ENCODE data around the gene MRPS2. TPM values are rescaled to one million over a fixed set of nuclear protein-coding genes. Genes with fewer than 3 reads are reported as not detected.

Gene MRPS2
- total and polyA plus RNA-seq, 3 experiments from 2014 or later, result 50.9 to 71.0 (median 66.7) TPM

DNA sequence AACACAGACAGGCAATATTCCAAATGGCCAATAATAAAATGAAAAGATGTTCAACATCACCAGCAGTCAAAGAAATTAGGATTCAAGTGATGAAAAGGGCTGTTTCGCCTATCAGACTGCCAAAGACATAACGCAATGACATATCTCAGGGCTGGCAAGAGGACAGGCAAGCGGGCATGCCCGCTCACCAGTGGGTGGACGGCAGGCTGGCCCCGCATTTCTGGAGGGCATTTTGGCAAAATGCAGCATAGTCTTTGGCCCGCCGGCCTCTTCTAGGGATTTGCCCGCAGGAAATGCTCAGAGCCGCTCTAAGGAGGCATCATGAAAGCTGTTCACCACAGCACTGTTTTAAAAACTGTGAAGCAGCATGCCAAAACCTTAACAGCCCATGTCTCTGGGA, 22.3 kb upstream of the MRPS2 start:
- ChIA-PET CTCF (no interaction called here), POLR2A (no interaction called here)
- Mint-ChIP-seq H3K27ac (peak overlapping the region in 2 of 8 donors; percentile 11 to 29), H3K4me1 (peaks cover 5 to 24% (median 9%) of the 10 kb centered on the region in 3 donors), H3K27me3 (peaks cover 46 to 52% of the 10 kb centered on the region in 2 donors), H3K36me3 (peaks cover 0 to 2% (median 0%) of the 10 kb centered on the region in 3 donors), H3K9me3 (no peaks in the 10 kb centered on the region), H3K4me3 (peak overlapping the region; percentile 77 to 90 (median 86))
- peak in 1 of 5 donors; percentile 9 for DNase-seq
- no peak overlapping the region for H3K27ac ChIP-seq (ENCODE audit: low read depth, low read length)
- H3K4me3 ChIP-seq (ENCODE audit: low read length), result no peak overlapping the region
- H3K27me3 ChIP-seq (ENCODE audit: insufficient read depth, low read length, poor library complexity, severe bottlenecking), result peaks cover 20% of the 10 kb centered on the region
- peaks cover 13% of the 10 kb centered on the region for H3K4me1 ChIP-seq (ENCODE audit: insufficient read depth, low read length)
- no peaks in the 10 kb centered on the region for H3K36me3 ChIP-seq (ENCODE audit: insufficient read depth, low read length)
- no peaks in the 10 kb centered on the region for H3K9me3 ChIP-seq (ENCODE audit: low read length)

DNA sequence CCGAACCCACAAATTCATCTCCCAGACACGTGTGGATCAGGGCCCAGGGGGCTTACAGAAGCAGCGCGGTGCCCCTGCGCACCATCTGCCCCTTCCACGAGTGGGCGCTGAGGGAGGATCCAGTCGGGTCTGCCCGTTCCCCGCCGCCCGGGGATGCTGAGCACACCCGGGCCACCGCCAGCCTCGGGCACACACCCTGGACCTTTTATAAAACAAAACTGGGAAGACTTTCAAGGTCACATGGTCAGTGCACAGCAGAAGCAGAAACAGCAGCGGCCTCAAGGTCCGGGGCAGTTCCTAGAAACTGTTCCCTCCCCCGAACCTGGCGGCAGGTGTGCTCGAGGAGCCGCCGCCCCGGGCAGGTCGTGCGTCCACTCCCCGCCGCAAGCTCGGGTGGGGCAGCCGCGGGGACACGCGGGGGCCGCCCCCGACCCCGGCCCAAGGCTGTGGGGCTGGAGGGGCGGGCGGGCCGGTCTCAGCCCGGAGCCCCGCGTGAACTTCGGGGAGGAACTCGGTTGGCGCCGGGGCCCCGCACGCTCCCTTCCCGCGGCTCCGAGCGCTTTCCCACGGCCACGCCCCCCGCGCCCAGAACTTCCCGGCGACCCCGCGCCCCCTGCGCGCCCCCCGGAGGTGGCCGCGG, 21.5 kb upstream of the MRPS2 start:
- Mint-ChIP-seq H3K4me3 (peak overlapping the region; percentile 77 to 90 (median 86)), H3K27ac (peak overlapping the region in 3 of 8 donors; percentile 10 to 83 (median 68)), H3K36me3 (peaks cover 0 to 2% (median 0%) of the 10 kb centered on the region in 3 donors), H3K4me1 (peaks cover 5 to 24% (median 9%) of the 10 kb centered on the region in 3 donors), H3K9me3 (no peaks in the 10 kb centered on the region), H3K27me3 (peaks cover 46 to 54% of the 10 kb centered on the region in 2 donors)
- Histone ChIP-seq H3K27me3 (ENCODE audit: insufficient read depth, low read length, poor library complexity, severe bottlenecking) (peaks cover 20% of the 10 kb centered on the region), H3K4me3 (ENCODE audit: low read length) (no peak overlapping the region), H3K27ac (ENCODE audit: low read depth, low read length) (no peak overlapping the region), H3K36me3 (ENCODE audit: insufficient read depth, low read length) (no peaks in the 10 kb centered on the region), H3K9me3 (ENCODE audit: low read length) (no peaks in the 10 kb centered on the region), H3K4me1 (ENCODE audit: insufficient read depth, low read length) (peaks cover 13% of the 10 kb centered on the region)
- CTCF ChIA-PET, result no interaction called here
- POLR2A ChIA-PET, result no interaction called here
- peak in 2 of 5 donors; percentile 8 to 46 for DNase-seq

DNA sequence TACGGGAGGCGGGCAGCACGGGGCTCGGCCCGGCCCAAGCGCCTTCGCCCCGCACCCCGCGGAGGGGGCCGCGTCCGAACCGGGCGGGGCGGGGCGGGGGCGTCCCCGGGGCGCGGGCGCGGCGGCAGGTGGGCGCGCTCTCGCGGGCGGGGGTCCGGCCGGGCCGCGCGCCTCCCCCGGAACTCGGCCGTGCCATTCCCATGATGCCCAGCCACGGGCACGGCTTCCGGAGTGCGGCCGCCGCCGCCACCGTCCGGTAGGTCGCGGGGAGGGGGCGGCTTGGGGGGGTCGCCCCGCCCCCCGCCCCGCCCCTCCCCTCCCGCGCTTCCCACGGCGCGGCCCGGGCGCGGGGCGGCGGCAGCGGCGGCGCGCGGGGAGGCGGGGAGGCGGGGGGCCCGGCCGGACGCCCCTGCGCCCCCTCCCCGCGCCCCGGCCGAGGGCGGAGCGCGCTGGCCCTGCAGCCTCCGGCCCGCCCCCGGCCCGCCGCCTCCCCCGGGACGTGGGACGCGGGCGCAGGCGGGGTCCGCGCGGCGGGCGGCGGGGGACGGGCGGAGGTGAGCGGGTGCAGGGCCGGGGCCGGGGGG, 20.9 kb upstream of the MRPS2 start, which contains the start of gene PPP1R26:
PPP1R26 (plus strand) TSS at position 314 of the 584 bp plus-strand sequence. CDS start 4,729 bp downstream, outside the sequence.
- Histone ChIP-seq H3K9me3 (ENCODE audit: low read length) (no peaks in the 10 kb centered on the region), H3K36me3 (ENCODE audit: insufficient read depth, low read length) (no peaks in the 10 kb centered on the region), H3K4me3 (ENCODE audit: low read length) (peak within 1 kb of the TSS; percentile 37), H3K27ac (ENCODE audit: low read depth, low read length) (peak within 1 kb of the TSS; percentile 47), H3K27me3 (ENCODE audit: insufficient read depth, low read length, poor library complexity, severe bottlenecking) (peaks cover 20% of the 10 kb centered on the region), H3K4me1 (ENCODE audit: insufficient read depth, low read length) (peaks cover 13% of the 10 kb centered on the region)
- ChIA-PET CTCF (no interaction called here), POLR2A (no interaction called here)
- peaks cover 0 to 2% (median 0%) of the 10 kb centered on the region in 3 donors for H3K36me3 Mint-ChIP-seq
- H3K27me3 Mint-ChIP-seq, result peaks cover 46 to 52% of the 10 kb centered on the region in 2 donors
- H3K4me1 Mint-ChIP-seq, result peaks cover 5 to 24% (median 9%) of the 10 kb centered on the region in 3 donors
- H3K9me3 Mint-ChIP-seq, result no peaks in the 10 kb centered on the region
- H3K4me3 Mint-ChIP-seq, result peak within 1 kb of the TSS; percentile 77 to 90 (median 86)
- H3K27ac Mint-ChIP-seq, result peak within 1 kb of the TSS in 3 of 8 donors; percentile 10 to 83 (median 68)
- DNase-seq, result peak in 1 of 5 donors; percentile 18

DNA sequence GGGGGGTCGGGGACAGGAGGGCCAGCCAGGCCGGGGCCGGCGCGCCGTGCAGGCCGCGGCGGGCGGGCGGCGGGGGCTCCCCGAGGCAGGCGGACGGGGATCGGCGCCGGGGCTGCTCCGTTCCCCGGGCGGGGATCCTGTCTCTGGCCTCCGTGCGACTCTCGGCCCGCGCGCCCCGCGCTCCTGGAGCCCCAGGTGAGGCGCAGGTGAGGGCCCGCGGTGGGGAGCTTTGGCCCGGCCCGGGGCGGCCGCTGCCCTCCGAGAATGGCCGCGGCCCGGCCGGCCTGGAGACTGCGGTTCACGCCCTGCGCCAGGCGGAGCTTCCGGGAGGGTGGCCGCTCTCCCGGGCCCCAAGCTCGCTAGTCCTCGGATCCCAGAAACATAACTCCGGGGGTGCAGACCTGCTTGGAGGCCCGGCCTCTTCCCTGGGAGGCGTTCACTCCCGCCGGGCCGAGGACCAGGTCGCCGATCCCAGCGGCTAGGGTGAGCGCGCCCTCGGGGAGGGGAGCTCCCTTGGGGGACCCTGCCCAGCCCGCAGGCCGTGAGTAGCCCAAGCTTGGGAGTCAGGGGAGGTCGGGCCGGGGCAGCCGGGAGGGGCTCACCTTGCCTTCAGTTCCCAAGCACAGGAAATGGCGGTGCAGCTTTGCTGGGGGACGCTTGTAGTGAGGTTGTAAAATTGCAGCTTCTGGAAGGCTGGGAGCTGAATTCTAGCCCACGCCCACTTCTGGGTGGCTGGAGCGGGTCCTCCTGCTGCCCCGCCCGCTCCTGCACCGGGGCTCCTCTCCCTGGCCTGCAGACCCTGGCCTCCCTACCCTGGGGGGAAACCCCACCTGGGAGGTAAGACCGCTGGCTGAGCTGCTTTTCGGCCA, 20.2 kb upstream of the MRPS2 start:
- H3K4me1 Mint-ChIP-seq, result peaks cover 5 to 24% (median 9%) of the 10 kb centered on the region in 3 donors
- peak overlapping the region; percentile 7 to 75 (median 54) for H3K4me3 Mint-ChIP-seq
- Histone ChIP-seq H3K27me3 (ENCODE audit: insufficient read depth, low read length, poor library complexity, severe bottlenecking) (peaks cover 20% of the 10 kb centered on the region), H3K36me3 (ENCODE audit: insufficient read depth, low read length) (no peaks in the 10 kb centered on the region), H3K27ac (ENCODE audit: low read depth, low read length) (peak overlapping the region; percentile 47), H3K4me3 (ENCODE audit: low read length) (peak overlapping the region; percentile 37), H3K9me3 (ENCODE audit: low read length) (no peaks in the 10 kb centered on the region), H3K4me1 (ENCODE audit: insufficient read depth, low read length) (peaks cover 13% of the 10 kb centered on the region)
- ChIA-PET POLR2A (no interaction called here), CTCF (interaction anchor here (1.2 to 1.6 kb wide), 2 partner anchors 15 to 20 kb away, joined by 4 read pairs; partner anchors contain the start of gene MRPS2)
- H3K27ac Mint-ChIP-seq, result no peak overlapping the region
- DNase-seq, result peak in 1 of 5 donors; percentile 49
- H3K36me3 Mint-ChIP-seq, result peaks cover 0 to 2% (median 0%) of the 10 kb centered on the region in 3 donors
- H3K27me3 Mint-ChIP-seq, result peaks cover 48 to 53% of the 10 kb centered on the region in 2 donors
- H3K9me3 Mint-ChIP-seq, result peaks cover 0 to 1% (median 0%) of the 10 kb centered on the region in 5 donors

DNA sequence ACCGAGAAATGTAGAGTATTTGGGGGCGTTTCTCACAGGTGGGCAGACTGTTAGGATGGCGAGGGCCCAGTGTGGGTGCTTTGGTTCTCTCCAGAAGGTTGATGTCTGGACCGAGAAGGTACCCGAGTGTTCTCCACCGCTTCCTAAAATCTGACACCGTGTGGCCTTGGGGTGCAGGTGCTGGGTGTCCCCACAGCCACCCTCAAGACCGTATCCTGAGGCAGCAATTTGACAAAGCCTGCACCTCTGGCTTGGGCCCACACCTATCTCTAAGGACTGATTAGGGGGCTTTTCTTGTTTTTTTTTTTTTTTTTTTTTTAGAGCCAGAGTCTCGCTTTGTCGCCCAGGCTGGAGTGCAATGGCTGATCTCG, 19.6 kb upstream of the MRPS2 start:
- POLR2A ChIA-PET, result interaction anchor here (0.7 kb wide), 1 partner anchor 17 kb away, joined by 11 read pairs; no protein-coding TSS in a partner anchor
- H3K4me1 ChIP-seq (ENCODE audit: insufficient read depth, low read length), result peaks cover 13% of the 10 kb centered on the region
- Mint-ChIP-seq H3K27me3 (peaks cover 45 to 48% of the 10 kb centered on the region in 2 donors), H3K9me3 (peaks cover 0 to 2% (median 0%) of the 10 kb centered on the region in 5 donors), H3K36me3 (peaks cover 0 to 2% (median 0%) of the 10 kb centered on the region in 3 donors), H3K4me3 (peak overlapping the region in 6 of 7 donors; percentile 52 to 75 (median 60)), H3K27ac (no peak overlapping the region), H3K4me1 (peaks cover 5 to 24% (median 9%) of the 10 kb centered on the region in 3 donors)
- H3K27ac ChIP-seq (ENCODE audit: low read depth, low read length), result peak overlapping the region; percentile 47
- no peak for DNase-seq
- no peaks in the 10 kb centered on the region for H3K36me3 ChIP-seq (ENCODE audit: insufficient read depth, low read length)
- CTCF ChIA-PET, result interaction anchor here (1.2 to 1.6 kb wide), 2 partner anchors 15 to 19 kb away, joined by 4 read pairs; partner anchors contain the start of gene MRPS2
- peaks cover 20% of the 10 kb centered on the region for H3K27me3 ChIP-seq (ENCODE audit: insufficient read depth, low read length, poor library complexity, severe bottlenecking)
- H3K4me3 ChIP-seq (ENCODE audit: low read length), result peak overlapping the region; percentile 37
- no peaks in the 10 kb centered on the region for H3K9me3 ChIP-seq (ENCODE audit: low read length)

DNA sequence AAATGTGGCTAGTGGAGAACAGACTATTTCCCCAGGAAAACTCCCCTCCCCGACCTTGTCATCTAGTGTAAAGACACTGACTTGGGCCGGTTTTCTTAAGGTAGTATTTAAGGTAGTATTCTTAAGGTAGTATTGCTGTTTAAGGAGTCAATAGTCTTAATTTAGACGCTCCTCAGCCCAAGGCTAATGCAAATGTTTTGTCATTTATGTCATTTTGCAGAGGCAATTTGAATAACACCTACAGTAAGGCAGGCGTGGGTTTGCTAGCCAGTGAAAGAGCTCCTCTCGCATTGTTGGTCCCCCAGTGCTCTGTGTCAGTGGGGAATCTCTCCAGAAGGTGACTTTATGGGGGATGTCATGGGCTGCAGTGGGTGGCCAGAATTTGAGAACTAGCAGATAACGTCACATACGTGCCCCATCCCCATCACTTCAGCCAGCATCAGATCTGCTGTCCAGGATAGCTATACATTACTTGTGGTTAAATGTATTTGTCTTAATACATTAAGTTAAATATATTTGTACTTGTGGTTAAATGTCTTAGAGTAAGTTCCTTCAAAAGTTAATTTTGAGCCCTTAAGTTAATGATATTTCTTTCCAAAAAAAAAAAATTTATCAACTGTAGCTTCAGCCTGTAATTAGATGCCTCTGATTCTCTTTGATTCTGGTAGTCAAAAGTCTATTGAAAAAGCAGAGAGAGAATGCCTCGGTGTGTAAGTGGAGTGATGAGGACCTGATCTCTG, 18.3 kb upstream of the MRPS2 start:
- Mint-ChIP-seq H3K4me1 (peaks cover 5 to 24% (median 9%) of the 10 kb centered on the region in 3 donors), H3K9me3 (peaks cover 0 to 2% (median 0%) of the 10 kb centered on the region in 5 donors), H3K36me3 (peaks cover 0 to 2% (median 0%) of the 10 kb centered on the region in 3 donors), H3K4me3 (peak overlapping the region in 4 of 7 donors; percentile 33 to 48 (median 42)), H3K27ac (peak overlapping the region in 1 of 8 donors; percentile 20), H3K27me3 (peaks cover 38 to 45% of the 10 kb centered on the region in 2 donors)
- DNase-seq, result no peak
- H3K27me3 ChIP-seq (ENCODE audit: insufficient read depth, low read length, poor library complexity, severe bottlenecking), result peaks cover 20% of the 10 kb centered on the region
- H3K4me3 ChIP-seq (ENCODE audit: low read length), result no peak overlapping the region
- no peaks in the 10 kb centered on the region for H3K9me3 ChIP-seq (ENCODE audit: low read length)
- H3K4me1 ChIP-seq (ENCODE audit: insufficient read depth, low read length), result peaks cover 13% of the 10 kb centered on the region
- CTCF ChIA-PET, result interaction anchor here (1.6 kb wide), 1 partner anchor 18 kb away, joined by 4 read pairs; the partner anchor contains the start of gene MRPS2
- POLR2A ChIA-PET, result no interaction called here
- H3K36me3 ChIP-seq (ENCODE audit: insufficient read depth, low read length), result no peaks in the 10 kb centered on the region
- H3K27ac ChIP-seq (ENCODE audit: low read depth, low read length), result no peak overlapping the region
